Stimulated activated CD4-positive, alpha-beta T cell treated with anti-CD3 and anti-CD28 coated beads, Interleukin-12 subunit alpha, Interleukin-12 subunit beta, amount 100 ng/mL, for 48 hours (primary cell): ENCODE data around the gene NINJ1.
"Not testable (repeated sequence)": the region's sequence is repeated elsewhere in the genome, so short reads cannot be mapped to it uniquely, and the experiment has no call there.

Experiments
- DNase-seq, 3 donors: peaks; one replicate each; pipeline ENCODE4 v3.0.0-alpha.2; 2020; ENCODE audit warnings: low read depth in 2 of 3, low spot score in 1 of 3

NINJ1 gene

GRCh38 chr9:93119953-93120845 is 13.9 kb downstream of the NINJ1 start:
- DNase-seq, result no peak

- no peak for DNase-seq
Observed at GRCh38 chr9:93119703-93119952, 14.4 kb downstream of the NINJ1 start.

- no peak for DNase-seq
Observed at GRCh38 chr9:93118863-93119702, 15.0 kb downstream of the NINJ1 start.

- no peak for DNase-seq
Observed at GRCh38 chr9:93117924-93118862, 15.9 kb downstream of the NINJ1 start.

- not testable (repeated sequence) for DNase-seq
Observed at GRCh38 chr9:93117521-93117920, 16.5 kb downstream of the NINJ1 start.

- no peak for DNase-seq
Observed at GRCh38 chr9:93116072-93116961, 17.7 kb downstream of the NINJ1 start.

GRCh38 chr9:93115486-93116071 is 18.5 kb downstream of the NINJ1 start:
- no peak for DNase-seq

GRCh38 chr9:93114984-93115335 is 19.1 kb downstream of the NINJ1 start:
- no peak for DNase-seq

- no peak for DNase-seq
Observed at GRCh38 chr9:93114169-93114983, 19.7 kb downstream of the NINJ1 start.

GRCh38 chr9:93112864-93113389 is 21.1 kb downstream of the NINJ1 start:
- no peak for DNase-seq

- DNase-seq, result no peak
Observed at GRCh38 chr9:93112116-93112863, 21.8 kb downstream of the NINJ1 start.

- no peak for DNase-seq
Observed at GRCh38 chr9:93111371-93112115, 22.5 kb downstream of the NINJ1 start.

GRCh38 chr9:93111001-93111370 is 23.1 kb downstream of the NINJ1 start:
- no peak for DNase-seq

GRCh38 chr9:93110311-93110855 is 23.7 kb downstream of the NINJ1 start:
- DNase-seq, result no peak

- DNase-seq, result no peak
Observed at GRCh38 chr9:93108291-93109041, 25.6 kb downstream of the NINJ1 start.

- no peak for DNase-seq
Observed at GRCh38 chr9:93107825-93108161, 26.3 kb downstream of the NINJ1 start.
